Measurements from ENCODE around the gene FBXO11.

DNA sequence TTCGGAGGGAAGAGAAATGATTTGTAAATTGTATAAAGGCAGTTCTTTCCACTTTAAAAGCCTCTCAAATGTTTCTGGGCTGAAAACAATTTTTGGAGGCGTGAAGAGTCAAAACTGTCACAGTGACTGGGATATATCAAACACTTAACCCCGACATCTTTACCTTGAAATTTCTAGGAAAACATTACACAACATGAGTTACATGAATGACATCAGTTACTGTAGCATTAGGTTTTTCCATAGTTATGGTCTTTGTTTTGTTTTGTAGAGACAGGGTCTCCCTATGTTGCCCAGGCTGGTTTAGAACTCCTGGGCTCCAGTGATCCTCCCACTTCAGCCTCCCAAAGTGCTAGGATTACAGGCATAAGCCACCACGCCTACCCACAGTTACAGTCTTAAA is 97.7 kb downstream of the FBXO11 start:
- TF ChIP-seq, protein P1, sequence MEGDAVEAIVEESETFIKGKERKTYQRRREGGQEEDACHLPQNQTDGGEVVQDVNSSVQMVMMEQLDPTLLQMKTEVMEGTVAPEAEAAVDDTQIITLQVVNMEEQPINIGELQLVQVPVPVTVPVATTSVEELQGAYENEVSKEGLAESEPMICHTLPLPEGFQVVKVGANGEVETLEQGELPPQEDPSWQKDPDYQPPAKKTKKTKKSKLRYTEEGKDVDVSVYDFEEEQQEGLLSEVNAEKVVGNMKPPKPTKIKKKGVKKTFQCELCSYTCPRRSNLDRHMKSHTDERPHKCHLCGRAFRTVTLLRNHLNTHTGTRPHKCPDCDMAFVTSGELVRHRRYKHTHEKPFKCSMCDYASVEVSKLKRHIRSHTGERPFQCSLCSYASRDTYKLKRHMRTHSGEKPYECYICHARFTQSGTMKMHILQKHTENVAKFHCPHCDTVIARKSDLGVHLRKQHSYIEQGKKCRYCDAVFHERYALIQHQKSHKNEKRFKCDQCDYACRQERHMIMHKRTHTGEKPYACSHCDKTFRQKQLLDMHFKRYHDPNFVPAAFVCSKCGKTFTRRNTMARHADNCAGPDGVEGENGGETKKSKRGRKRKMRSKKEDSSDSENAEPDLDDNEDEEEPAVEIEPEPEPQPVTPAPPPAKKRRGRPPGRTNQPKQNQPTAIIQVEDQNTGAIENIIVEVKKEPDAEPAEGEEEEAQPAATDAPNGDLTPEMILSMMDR (conservative IDR thresholded peaks at IDR 0.05): no peak
- no peak for TF ChIP-seq ZFX (IDR thresholded peaks at IDR 0.05)
